GM19240 (cell line): Measurements from ENCODE around the gene GC.
"Not testable (repeated sequence)": the region's sequence is repeated elsewhere in the genome, so short reads cannot be mapped to it uniquely, and the experiment has no call there.

Source experiments
- DNase-seq: peaks from one replicate; pipeline ENCODE4 v3.0.0; 2011; ENCODE audit warnings: low spot score; ENCODE audit not compliant: insufficient read length

Gene GC

DNA sequence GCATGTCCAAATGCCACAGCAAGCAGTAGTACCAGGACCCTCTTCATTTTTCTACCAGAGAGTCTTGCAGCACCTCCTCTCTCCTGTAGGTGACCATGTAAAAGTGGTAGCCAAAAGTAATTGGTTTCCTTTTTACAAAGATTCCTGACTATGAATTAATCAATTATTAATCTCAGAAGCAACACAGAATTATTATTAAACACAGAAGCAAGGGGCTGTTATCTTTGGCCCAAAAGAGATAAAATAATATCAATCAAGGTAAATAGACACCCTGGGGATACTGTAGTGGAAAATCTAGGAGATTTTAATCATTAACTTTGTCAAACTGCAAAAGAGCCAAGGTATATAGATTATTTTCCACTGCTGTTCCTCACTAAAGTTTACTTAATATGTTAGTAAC is at the start of gene GC:
Gene GC, minus strand, starts transcription at position 108 of the 400 bp plus-strand sequence. Its CDS starts 61 bp downstream, at position 47.
- DNase-seq = no peak

- DNase-seq = no peak
Measured at GRCh38 chr4:71833232-71833900, 49.5 kb upstream of the GC start.

GRCh38 chr4:71832049-71832448 is 48.2 kb upstream of the GC start:
- no peak for DNase-seq

GRCh38 chr4:71830497-71831190 is 46.8 kb upstream of the GC start:
- DNase-seq = no peak

DNA sequence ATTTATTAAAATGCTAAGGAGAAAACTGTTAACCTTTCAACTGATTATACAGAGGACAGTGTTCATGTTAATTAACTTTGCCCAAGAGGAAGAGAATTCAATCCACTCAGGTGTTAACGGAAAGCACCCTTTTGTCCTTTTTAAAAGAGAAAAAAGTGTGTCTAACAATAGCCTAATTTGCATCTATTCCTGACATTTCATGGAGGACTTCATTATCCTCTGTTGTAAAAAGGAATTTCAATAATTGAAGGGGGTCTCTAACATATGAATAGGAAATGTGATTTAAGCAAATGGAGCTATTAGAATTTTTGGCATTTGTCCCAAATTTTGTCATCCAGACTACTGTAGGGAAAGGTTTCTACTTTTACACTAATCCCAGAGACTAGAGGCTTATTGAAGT is 44.6 kb upstream of the GC start:
- no peak for DNase-seq

GRCh38 chr4:71827826-71828225 is 43.9 kb upstream of the GC start:
- DNase-seq = no peak

- no peak for DNase-seq
Measured at GRCh38 chr4:71816676-71817303, 32.9 kb upstream of the GC start.

GRCh38 chr4:71814433-71814832 is 30.6 kb upstream of the GC start:
- no peak for DNase-seq

DNA sequence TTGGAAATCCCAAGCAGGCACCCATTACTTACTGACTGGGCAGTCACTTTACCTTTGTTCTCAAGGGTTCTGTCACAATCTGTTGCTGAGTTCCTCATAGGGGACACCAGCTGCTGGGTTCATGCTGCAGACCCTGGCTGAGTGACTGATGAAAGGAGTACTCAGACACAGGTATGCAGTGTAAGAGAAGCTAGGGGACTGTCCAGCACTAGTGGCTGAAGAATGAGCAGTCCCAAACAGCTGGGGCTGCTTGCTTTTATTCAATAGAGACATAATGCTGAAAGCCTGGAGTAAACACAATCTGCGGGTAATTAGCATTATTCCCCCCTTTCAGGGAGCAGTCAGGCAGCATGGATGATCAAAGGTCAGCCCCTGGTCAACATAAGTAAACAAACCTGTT is 25.9 kb upstream of the GC start:
- DNase-seq = not testable (repeated sequence)

- DNase-seq = no peak
Measured at GRCh38 chr4:71807469-71807868, 23.6 kb upstream of the GC start.

DNA sequence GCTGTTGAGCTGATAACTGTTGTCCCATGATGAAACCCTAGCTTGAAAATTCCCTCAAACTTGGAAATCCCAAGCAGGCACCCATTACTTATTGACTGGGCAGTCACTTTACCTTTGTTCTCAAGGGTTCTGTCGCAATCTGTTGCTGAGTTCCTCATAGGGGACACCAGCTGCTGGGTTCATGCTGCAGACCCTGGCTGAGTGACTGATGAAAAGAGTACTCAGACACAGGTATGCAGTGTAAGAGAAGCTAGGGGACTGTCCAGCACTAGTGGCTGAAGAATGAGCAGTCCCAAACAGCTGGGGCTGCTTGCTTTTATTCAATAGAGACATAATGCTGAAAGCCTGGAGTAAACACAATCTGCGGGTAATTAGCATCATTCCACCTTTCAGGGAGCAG is 21.4 kb upstream of the GC start:
- DNase-seq = not testable (repeated sequence)

DNA sequence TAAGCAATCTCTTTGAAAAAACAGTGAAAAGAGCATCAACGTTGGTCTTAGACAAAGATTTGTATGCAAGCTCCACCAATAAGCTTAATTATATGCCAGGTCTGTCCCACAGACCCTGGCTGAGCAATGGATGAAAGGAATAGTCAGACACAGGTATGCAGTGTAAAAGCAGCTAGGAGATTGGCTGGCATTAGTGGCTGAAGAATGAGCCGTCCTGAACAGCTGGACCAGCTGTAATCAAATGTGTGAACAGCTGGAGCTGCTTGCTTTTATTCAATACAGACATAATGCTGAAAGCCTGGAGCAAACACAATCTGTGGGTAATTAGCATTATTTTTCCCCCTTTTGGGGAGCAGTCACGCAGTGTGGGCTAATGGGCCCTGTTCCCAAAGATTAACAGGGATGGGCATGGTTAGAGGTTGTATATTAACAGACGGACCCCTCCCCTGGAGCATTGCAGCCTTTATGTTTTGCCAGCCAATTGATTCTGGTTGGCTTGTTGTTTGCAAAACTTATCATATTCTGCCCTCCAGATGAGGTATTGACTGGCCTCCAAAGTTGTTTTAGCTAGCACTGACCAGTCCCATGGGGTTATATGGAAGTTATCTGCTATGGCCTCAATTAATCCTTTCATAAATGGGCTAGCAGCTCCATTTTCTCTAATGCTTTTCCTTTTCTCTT is 20.3 kb upstream of the GC start:
- DNase-seq = not testable (repeated sequence)

GRCh38 chr4:71785959-71786358 is 2.1 kb upstream of the GC start:
- no peak for DNase-seq

GRCh38 chr4:71784569-71785197 is 804 bp upstream of the GC start:
- no peak for DNase-seq

GRCh38 chr4:71777891-71778290 is 6.0 kb downstream of the GC start:
- DNase-seq = no peak

- DNase-seq = no peak
Measured at GRCh38 chr4:71775449-71775848, 8.4 kb downstream of the GC start.

DNA sequence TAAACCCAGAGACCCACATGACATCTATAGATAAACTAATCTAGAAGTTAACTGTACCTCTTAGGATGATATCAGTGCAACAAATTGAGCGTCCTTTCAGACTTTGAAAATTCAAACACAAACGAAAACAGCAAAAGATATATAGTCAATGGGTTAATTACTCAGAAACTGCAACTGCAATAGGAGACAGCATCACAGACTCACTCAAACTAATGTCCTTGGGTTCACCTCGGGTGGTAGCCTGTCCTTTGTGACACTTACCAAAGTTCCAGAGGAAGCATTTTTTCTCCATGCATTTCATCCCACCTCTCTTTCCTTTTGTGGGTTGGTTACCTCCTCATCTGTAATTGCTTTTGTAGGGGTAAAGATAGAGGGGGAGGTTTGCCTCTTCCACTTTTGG is 9.7 kb downstream of the GC start:
- DNase-seq = no peak

- DNase-seq = no peak
Measured at GRCh38 chr4:71773004-71773403, 10.9 kb downstream of the GC start.

DNA sequence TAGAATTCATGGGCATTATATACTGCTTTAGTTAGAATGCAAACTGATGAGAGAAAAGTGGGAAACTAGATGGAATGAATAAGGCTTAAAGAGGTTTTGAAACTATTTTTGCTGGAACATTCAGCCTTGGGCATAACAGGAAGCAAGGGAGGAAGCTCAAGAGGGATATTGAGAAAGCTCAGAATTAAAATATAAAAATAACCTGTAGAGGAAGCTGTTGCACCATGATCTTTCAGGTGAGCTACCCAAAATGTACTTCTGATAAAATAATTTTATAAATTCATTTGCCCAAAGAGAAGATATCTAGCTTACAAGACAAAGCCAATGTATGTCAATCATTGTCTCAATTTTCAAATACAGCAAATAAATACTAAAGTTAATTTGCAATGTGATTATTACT is 11.3 kb downstream of the GC start:
- DNase-seq = no peak

GRCh38 chr4:71771613-71772012 is 12.3 kb downstream of the GC start:
- no peak for DNase-seq

- no peak for DNase-seq
Measured at GRCh38 chr4:71769434-71769833, 14.4 kb downstream of the GC start.

GRCh38 chr4:71768123-71768522 is 15.8 kb downstream of the GC start:
- DNase-seq = no peak
